ENCODE data around the gene MAML2.

DNA sequence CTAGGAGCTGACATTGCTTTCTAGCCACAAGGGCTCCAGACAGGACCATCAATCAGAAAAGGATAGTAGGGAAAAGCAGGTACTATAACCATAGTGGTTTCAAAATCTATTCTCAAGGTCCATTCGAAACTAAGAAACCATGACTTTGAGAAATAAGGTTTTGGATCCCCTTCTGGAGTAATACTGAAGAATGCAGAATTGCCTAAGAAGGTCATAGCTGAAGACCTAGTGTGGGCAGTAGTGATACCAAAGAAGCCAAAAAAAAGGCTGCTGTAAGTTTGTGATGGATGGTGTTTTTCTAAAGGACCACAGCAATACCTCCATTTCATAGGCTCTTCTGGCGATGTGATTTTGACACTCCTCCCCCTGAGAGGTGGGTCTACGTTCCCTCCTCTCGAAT lies 163.1 kb downstream of the MAML2 start:
- TF ChIP-seq, protein P1, sequence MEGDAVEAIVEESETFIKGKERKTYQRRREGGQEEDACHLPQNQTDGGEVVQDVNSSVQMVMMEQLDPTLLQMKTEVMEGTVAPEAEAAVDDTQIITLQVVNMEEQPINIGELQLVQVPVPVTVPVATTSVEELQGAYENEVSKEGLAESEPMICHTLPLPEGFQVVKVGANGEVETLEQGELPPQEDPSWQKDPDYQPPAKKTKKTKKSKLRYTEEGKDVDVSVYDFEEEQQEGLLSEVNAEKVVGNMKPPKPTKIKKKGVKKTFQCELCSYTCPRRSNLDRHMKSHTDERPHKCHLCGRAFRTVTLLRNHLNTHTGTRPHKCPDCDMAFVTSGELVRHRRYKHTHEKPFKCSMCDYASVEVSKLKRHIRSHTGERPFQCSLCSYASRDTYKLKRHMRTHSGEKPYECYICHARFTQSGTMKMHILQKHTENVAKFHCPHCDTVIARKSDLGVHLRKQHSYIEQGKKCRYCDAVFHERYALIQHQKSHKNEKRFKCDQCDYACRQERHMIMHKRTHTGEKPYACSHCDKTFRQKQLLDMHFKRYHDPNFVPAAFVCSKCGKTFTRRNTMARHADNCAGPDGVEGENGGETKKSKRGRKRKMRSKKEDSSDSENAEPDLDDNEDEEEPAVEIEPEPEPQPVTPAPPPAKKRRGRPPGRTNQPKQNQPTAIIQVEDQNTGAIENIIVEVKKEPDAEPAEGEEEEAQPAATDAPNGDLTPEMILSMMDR (IDR thresholded peaks at IDR 0.05; ENCODE audit: low read depth, low read length, missing input control) = no peak
- no peak for TF ChIP-seq SP1 (IDR thresholded peaks at IDR 0.05)
- no peak for TF ChIP-seq JUND (IDR thresholded peaks at IDR 0.05)
- TF ChIP-seq, protein P2, sequence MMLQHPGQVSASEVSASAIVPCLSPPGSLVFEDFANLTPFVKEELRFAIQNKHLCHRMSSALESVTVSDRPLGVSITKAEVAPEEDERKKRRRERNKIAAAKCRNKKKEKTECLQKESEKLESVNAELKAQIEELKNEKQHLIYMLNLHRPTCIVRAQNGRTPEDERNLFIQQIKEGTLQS (IDR thresholded peaks at IDR 0.05) = no peak
- no peak for TF ChIP-seq EGR1 (IDR thresholded peaks at IDR 0.05; ENCODE audit: low read depth in 2 of 2)
- TF ChIP-seq YY1 (IDR thresholded peaks at IDR 0.05) = no peak
- TF ChIP-seq, protein P3, sequence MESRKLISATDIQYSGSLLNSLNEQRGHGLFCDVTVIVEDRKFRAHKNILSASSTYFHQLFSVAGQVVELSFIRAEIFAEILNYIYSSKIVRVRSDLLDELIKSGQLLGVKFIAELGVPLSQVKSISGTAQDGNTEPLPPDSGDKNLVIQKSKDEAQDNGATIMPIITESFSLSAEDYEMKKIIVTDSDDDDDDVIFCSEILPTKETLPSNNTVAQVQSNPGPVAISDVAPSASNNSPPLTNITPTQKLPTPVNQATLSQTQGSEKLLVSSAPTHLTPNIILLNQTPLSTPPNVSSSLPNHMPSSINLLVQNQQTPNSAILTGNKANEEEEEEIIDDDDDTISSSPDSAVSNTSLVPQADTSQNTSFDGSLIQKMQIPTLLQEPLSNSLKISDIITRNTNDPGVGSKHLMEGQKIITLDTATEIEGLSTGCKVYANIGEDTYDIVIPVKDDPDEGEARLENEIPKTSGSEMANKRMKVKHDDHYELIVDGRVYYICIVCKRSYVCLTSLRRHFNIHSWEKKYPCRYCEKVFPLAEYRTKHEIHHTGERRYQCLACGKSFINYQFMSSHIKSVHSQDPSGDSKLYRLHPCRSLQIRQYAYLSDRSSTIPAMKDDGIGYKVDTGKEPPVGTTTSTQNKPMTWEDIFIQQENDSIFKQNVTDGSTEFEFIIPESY (IDR thresholded peaks at IDR 0.05) = no peak
- TF ChIP-seq, protein P4, sequence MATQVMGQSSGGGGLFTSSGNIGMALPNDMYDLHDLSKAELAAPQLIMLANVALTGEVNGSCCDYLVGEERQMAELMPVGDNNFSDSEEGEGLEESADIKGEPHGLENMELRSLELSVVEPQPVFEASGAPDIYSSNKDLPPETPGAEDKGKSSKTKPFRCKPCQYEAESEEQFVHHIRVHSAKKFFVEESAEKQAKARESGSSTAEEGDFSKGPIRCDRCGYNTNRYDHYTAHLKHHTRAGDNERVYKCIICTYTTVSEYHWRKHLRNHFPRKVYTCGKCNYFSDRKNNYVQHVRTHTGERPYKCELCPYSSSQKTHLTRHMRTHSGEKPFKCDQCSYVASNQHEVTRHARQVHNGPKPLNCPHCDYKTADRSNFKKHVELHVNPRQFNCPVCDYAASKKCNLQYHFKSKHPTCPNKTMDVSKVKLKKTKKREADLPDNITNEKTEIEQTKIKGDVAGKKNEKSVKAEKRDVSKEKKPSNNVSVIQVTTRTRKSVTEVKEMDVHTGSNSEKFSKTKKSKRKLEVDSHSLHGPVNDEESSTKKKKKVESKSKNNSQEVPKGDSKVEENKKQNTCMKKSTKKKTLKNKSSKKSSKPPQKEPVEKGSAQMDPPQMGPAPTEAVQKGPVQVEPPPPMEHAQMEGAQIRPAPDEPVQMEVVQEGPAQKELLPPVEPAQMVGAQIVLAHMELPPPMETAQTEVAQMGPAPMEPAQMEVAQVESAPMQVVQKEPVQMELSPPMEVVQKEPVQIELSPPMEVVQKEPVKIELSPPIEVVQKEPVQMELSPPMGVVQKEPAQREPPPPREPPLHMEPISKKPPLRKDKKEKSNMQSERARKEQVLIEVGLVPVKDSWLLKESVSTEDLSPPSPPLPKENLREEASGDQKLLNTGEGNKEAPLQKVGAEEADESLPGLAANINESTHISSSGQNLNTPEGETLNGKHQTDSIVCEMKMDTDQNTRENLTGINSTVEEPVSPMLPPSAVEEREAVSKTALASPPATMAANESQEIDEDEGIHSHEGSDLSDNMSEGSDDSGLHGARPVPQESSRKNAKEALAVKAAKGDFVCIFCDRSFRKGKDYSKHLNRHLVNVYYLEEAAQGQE (IDR thresholded peaks at IDR 0.05) = no peak
- TF ChIP-seq RAD21 (IDR thresholded peaks at IDR 0.05) = no peak
- TF ChIP-seq TAF1 (conservative IDR thresholded peaks at IDR 0.05) = no peak

All from liver (tissue), 3 donors.